H1 (cell line): Measurements from ENCODE around the gene PLPP7. TPM values are rescaled to one million over a fixed set of nuclear protein-coding genes. Genes with fewer than 3 reads are reported as not detected.
"Not testable (repeated sequence)": the region's sequence is repeated elsewhere in the genome, so short reads cannot be mapped to it uniquely, and the experiment has no call there.

ENCODE experiments used
- CTCF ChIA-PET: fragments of 300-600 bp; sonication (Branson Sonifier 250); formaldehyde crosslinking; loops from one replicate; lab custom pipeline; 2021; ENCODE audit not compliant: partially characterized antibody; lab: Charles Lee
- POLR2A ChIA-PET: fragments of 300-600 bp; sonication (Branson Sonifier 250); formaldehyde crosslinking; loops from one replicate; lab custom pipeline; 2021; ENCODE audit warnings: inconsistent platforms; ENCODE audit not compliant: partially characterized antibody; lab: Charles Lee
- DNase-seq, 2 experiments: peaks; one replicate each; pipeline versions ENCODE4 v3.0.0 to v3.0.0-alpha.2; 2010 to 2022; ENCODE audit warnings: low spot score in 2 of 2, low read depth in 1 of 2, mixed read lengths in 1 of 2
- FAIRE-seq: peaks from 2 replicates; lab custom pipeline; 2011; peaks lifted over from hg19 to GRCh38; lab: Jason Lieb, UNC
- H2AFZ ChIP-seq: 2 replicates; pipeline ENCODE4 v1.8.1; 2012; ENCODE audit warnings: low read length, inconsistent platforms
- H2AK5ac ChIP-seq: 2 replicates; pipeline ENCODE4 v1.6.1; 2013; ENCODE audit warnings: low read depth, low read length
- H2BK120ac ChIP-seq: replicated peaks from 2 replicates; pipeline ENCODE3; 2013; ENCODE audit warnings: low read depth, low read length, inconsistent platforms
- H2BK12ac ChIP-seq: 2 replicates; pipeline ENCODE4 v1.6.1; 2013; ENCODE audit warnings: low read depth, low read length
- H2BK15ac ChIP-seq: 2 replicates; pipeline ENCODE4 v1.6.1; 2013; ENCODE audit warnings: low read length
- H2BK20ac ChIP-seq: 2 replicates; pipeline ENCODE4 v1.6.1; 2013; ENCODE audit warnings: low read length
- H2BK5ac ChIP-seq: 2 replicates; pipeline ENCODE4 v1.6.1; 2013; ENCODE audit warnings: low read depth, low read length
- H3K14ac ChIP-seq: 2 replicates; pipeline ENCODE4 v1.6.1; 2013; ENCODE audit warnings: inconsistent platforms; ENCODE audit not compliant: insufficient read length
- H3K18ac ChIP-seq: 2 replicates; pipeline ENCODE4 v1.6.1; 2013; ENCODE audit warnings: low read length; ENCODE audit errors: extremely low read depth
- H3K23ac ChIP-seq: 2 replicates; pipeline ENCODE4 v1.6.1; 2013; ENCODE audit warnings: inconsistent platforms; ENCODE audit not compliant: insufficient read length
- H3K23me2 ChIP-seq: 2 replicates; pipeline ENCODE4 v1.6.1; 2013; ENCODE audit warnings: low read depth, low read length
- H3K27ac ChIP-seq: 2 replicates; pipeline ENCODE4 v1.6.1; 2011; ENCODE audit warnings: low read depth, low read length, inconsistent platforms
- H3K27me3 ChIP-seq, 4 experiments: replicated peaks in 1 of 4; 1 replicate in 1 of 4; 2 replicates in 3 of 4; pipeline versions ENCODE4 v1.6.1 to v1.8.1; 2011 to 2013; ENCODE audit warnings: low read length in 3 of 4, mild to moderate bottlenecking in 3 of 4, inconsistent platforms in 2 of 4, mixed read lengths in 2 of 4, moderate library complexity in 1 of 4; ENCODE audit not compliant: control insufficient read depth in 3 of 4, insufficient read depth in 3 of 4; ENCODE audit errors: extremely low read depth in 1 of 4
- H3K36me3 ChIP-seq, 4 experiments: 2 replicates each; pipeline versions ENCODE4 v1.6.1 to v1.8.1; 2011 to 2013; ENCODE audit warnings: mild to moderate bottlenecking in 4 of 4, low read length in 3 of 4, moderate library complexity in 2 of 4, control low read depth in 1 of 4, inconsistent platforms in 1 of 4; ENCODE audit not compliant: insufficient read depth in 4 of 4, control insufficient read depth in 2 of 4
- H3K4ac ChIP-seq: replicated peaks from 2 replicates; pipeline ENCODE3; 2013; ENCODE audit warnings: low read length, low read depth, mixed read lengths, inconsistent platforms; ENCODE audit not compliant: insufficient read length
- H3K4me1 ChIP-seq, 4 experiments: replicated peaks in 1 of 4; 1 replicate in 1 of 4; 2 replicates in 3 of 4; pipeline versions ENCODE4 v1.6.1 to v1.8.1; 2011 to 2013; ENCODE audit warnings: low read length in 3 of 4, inconsistent platforms in 2 of 4, mixed read lengths in 1 of 4; ENCODE audit not compliant: insufficient read depth in 4 of 4, control insufficient read depth in 3 of 4
- H3K4me2 ChIP-seq, 2 experiments: 2 replicates each; pipeline versions ENCODE4 v1.6.1 to v1.8.1; 2011 to 2013; ENCODE audit warnings: low read depth in 2 of 2, low read length in 2 of 2, control low read depth in 1 of 2, inconsistent platforms in 1 of 2, mild to moderate bottlenecking in 1 of 2; ENCODE audit not compliant: insufficient read depth in 1 of 2
- H3K4me3 ChIP-seq, 4 experiments: fragments of 200-600, 300-600 bp in 1 of 4; sonication (generic), shearing (Covaris generic), sonication (Bioruptor Twin) in 1 of 4; 2 replicates each; pipeline versions ENCODE4 v1.5.1 to v1.8.1; 2011 to 2016; ENCODE audit warnings: low read length in 4 of 4, low read depth in 3 of 4, control low read depth in 2 of 4, inconsistent platforms in 2 of 4, mild to moderate bottlenecking in 2 of 4, mixed read lengths in 1 of 4, moderate library complexity in 1 of 4; ENCODE audit not compliant: insufficient read depth in 2 of 4; ENCODE audit errors: extremely low read depth in 1 of 4
- H3K56ac ChIP-seq: replicated peaks from 2 replicates; pipeline ENCODE3; 2013; ENCODE audit warnings: low read depth, mild to moderate bottlenecking, mixed read lengths, low read length, inconsistent platforms; ENCODE audit not compliant: insufficient read length
- H3K79me1 ChIP-seq: 2 replicates; pipeline ENCODE4 v1.6.1; 2013; ENCODE audit warnings: low read depth, low read length, control low read depth
- H3K79me2 ChIP-seq, 2 experiments: 2 replicates each; pipeline versions ENCODE4 v1.6.1 to v1.8.1; 2012 to 2013; ENCODE audit warnings: low read length in 2 of 2, mild to moderate bottlenecking in 2 of 2, inconsistent platforms in 1 of 2; ENCODE audit not compliant: insufficient read depth in 2 of 2, control insufficient read depth in 1 of 2
- H3K9ac ChIP-seq, 4 experiments: replicated peaks in 1 of 4; 1 replicate in 1 of 4; 2 replicates in 3 of 4; pipeline versions ENCODE4 v1.6.1 to v1.8.1; 2011 to 2013; ENCODE audit warnings: low read depth in 3 of 4, low read length in 3 of 4, control low read depth in 2 of 4, mild to moderate bottlenecking in 2 of 4, moderate library complexity in 2 of 4, inconsistent platforms in 1 of 4; ENCODE audit errors: extremely low read depth in 1 of 4
- H3K9me3 ChIP-seq, 2 experiments: 2 replicates each; pipeline versions ENCODE4 v1.6.1 to v1.8.1; 2012 to 2013; ENCODE audit warnings: mild to moderate bottlenecking in 2 of 2, moderate library complexity in 2 of 2, control low read depth in 1 of 2, inconsistent platforms in 1 of 2, low read depth in 1 of 2, low read length in 1 of 2, mixed read lengths in 1 of 2; ENCODE audit not compliant: insufficient read depth in 2 of 2
- H4K20me1 ChIP-seq, 2 experiments: replicated peaks in 1 of 2; 2 replicates each; pipeline versions ENCODE3 to v1.8.1; 2011 to 2013; ENCODE audit warnings: inconsistent platforms in 2 of 2, low read length in 2 of 2, mild to moderate bottlenecking in 1 of 2; ENCODE audit not compliant: insufficient read depth in 2 of 2, control insufficient read depth in 1 of 2
- H4K5ac ChIP-seq: 2 replicates; pipeline ENCODE4 v1.6.1; 2013; ENCODE audit warnings: low read length, low read depth, mixed read lengths, inconsistent platforms; ENCODE audit not compliant: insufficient read length
- H4K8ac ChIP-seq: 2 replicates; pipeline ENCODE4 v1.8.0; 2013; ENCODE audit warnings: mild to moderate bottlenecking, moderate library complexity, low read length, inconsistent platforms; ENCODE audit not compliant: insufficient read depth; ENCODE audit errors: extremely low read depth
- H4K91ac ChIP-seq: replicated peaks from 2 replicates; pipeline ENCODE3; 2013; ENCODE audit warnings: low read length, mixed read lengths, inconsistent platforms; ENCODE audit not compliant: insufficient read length
- BACH1 ChIP-seq: IDR thresholded peaks from 2 replicates; pipeline ENCODE4 v1.6.1; 2012; ENCODE audit warnings: low read length, improper control_type of control experiment
- MAFK ChIP-seq: IDR thresholded peaks from 2 replicates; pipeline ENCODE4 v1.6.1; 2012; ENCODE audit warnings: low read depth, mild to moderate bottlenecking, improper control_type of control experiment, low read length
- WGBS, 2 experiments: shearing (Covaris generic) in 1 of 2; methylation state at CpG; one replicate each; pipeline versions ENCODE4 v1.1.6 to v1.1.7; 2013 to 2015; ENCODE audit warnings: low lambda C conversion rate in 2 of 2, mixed read lengths in 2 of 2, inconsistent platforms in 1 of 2, low coverage in 1 of 2, missing lambda C conversion rate in 1 of 2; ENCODE audit not compliant: insufficient replicate concordance in 2 of 2, insufficient coverage in 1 of 2, insufficient read length in 1 of 2; ENCODE audit errors: extremely low coverage in 1 of 2, missing lambda C conversion rate in 1 of 2; 5-methylcytosine and 5-hydroxymethylcytosine counted together
- polyA plus RNA-seq, 7 experiments: library from polyadenylated mRNA; depleted of rRNA in 3 of 7; stranded (reverse) in 5 of 7; unstranded in 2 of 7; fragments of >200 nt in 5 of 7; fragments of 200-250 nt in 2 of 7; gene quantifications; 1 replicate in 5 of 7; 2 replicates in 1 of 7; 4 replicates in 1 of 7; pipeline versions ENCODE4 v1.2.1 to v1.2.3, GENCODE V29; 2011 to 2013; ENCODE audit warnings: missing spikeins in 2 of 7, mixed read lengths in 2 of 7
- total RNA-seq: library from RNA; stranded (reverse); fragmentation: NEBNext Ultra II Directional; extraction: Animal tissue kit (Norgen Biotek cat#: 25700); gene quantifications from 2 replicates; pipeline ENCODE4 v1.2.1, GENCODE V29; 2021

The PLPP7 gene
- total and polyA plus RNA-seq, 2 of the 8 experiments (the other 6 are each of a cell fraction or from before 2014, with no cell fraction given): 3.4 to 3.9 TPM

GRCh38 chr9:131356479-131356878 lies 67.0 kb downstream of the PLPP7 start:
- Histone ChIP-seq H4K91ac (peak overlapping the region; percentile 48), H4K5ac (peak overlapping the region; percentile 64), H3K27ac (peak overlapping the region; percentile 79), H3K18ac (peak overlapping the region; percentile 4; the same call in 1 of the 2 replicates), H3K4me1 (peaks cover 2 to 14% (median 10%) of the 10 kb centered on the region in 4 experiments), H2BK5ac (peak overlapping the region; percentile 3; the same call in 1 of the 2 replicates), H3K4me2 (peak overlapping the region in 1 of 2 experiments; percentile 7; a peak in 2 of 4 replicates), H2BK120ac (peak overlapping the region; percentile 10)
- H3K23me2 ChIP-seq, H3K79me1 ChIP-seq, H3K79me2 ChIP-seq, H3K36me3 ChIP-seq, H4K8ac ChIP-seq, H3K23ac ChIP-seq, H3K9me3 ChIP-seq, H3K9ac ChIP-seq, H3K56ac ChIP-seq, H2BK12ac ChIP-seq, DNase-seq, H3K27me3 ChIP-seq, H2BK15ac ChIP-seq, H4K20me1 ChIP-seq, H2BK20ac ChIP-seq, H3K4me3 ChIP-seq, H3K14ac ChIP-seq, H3K4ac ChIP-seq, FAIRE-seq, H2AK5ac ChIP-seq, H2AFZ ChIP-seq: not testable (repeated sequence)
- 87% methylated on average over 4 of the region's 6 CpGs; no CpG with 5 or more reads in 1 of the 2 experiments for WGBS, 2 experiments
- TF ChIP-seq BACH1 (peak; percentile 37; the same call in 1 of the 2 replicates), MAFK (peak; percentile 28; the same call in 1 of the 2 replicates)
- CTCF ChIA-PET: interaction anchor here (1.6 kb wide), 1 partner anchor 14 kb away, joined by 3 read pairs; no protein-coding TSS in a partner anchor
- POLR2A ChIA-PET: interaction anchor here (0.6 kb wide), 1 partner anchor 1660 kb away, joined by 5 read pairs; no protein-coding TSS in a partner anchor
